Muscle of back (tissue), 10 donors: Measurements from ENCODE around the gene TCF25. TPM values are rescaled to one million over a fixed set of nuclear protein-coding genes. Genes with fewer than 3 reads are reported as not detected.

ENCODE experiments used
- polyA plus RNA-seq, 10 donors: library from polyadenylated mRNA; unstranded; fragments of 120-200 nt; gene quantifications; one replicate each; pipeline ENCODE4 v1.2.1, GENCODE V29; 2013; ENCODE audit not compliant: insufficient read length in 10 of 10

TCF25 gene
- polyA plus RNA-seq, 10 donors = 83.4 to 121 (median 99.3) TPM

Other genes starting within 250 kb of the TCF25 start
- gene CHMP1A, start 215.9 kb upstream of the TCF25 start, polyA plus RNA-seq = 10 to 100 TPM; 37.2 to 52.6 (median 46.5) TPM
- gene SPATA33, start 215.8 kb upstream of the TCF25 start, polyA plus RNA-seq = 1 to 10 TPM; 3.0 to 6.1 (median 4.2) TPM
- gene CDK10, start 186.9 kb upstream of the TCF25 start, polyA plus RNA-seq = 10 to 100 TPM; 33.8 to 67.4 (median 45.5) TPM
- 1 to 10 TPM in 9 of 10 donors, under 1 TPM in 1; 1.00 to 3.5 (median 2.1) TPM for gene SPATA2L, start 171.9 kb upstream of the TCF25 start, polyA plus RNA-seq
- gene VPS9D1, start 152.7 kb upstream of the TCF25 start, polyA plus RNA-seq = 10 to 100 TPM in 4 of 10 donors, 1 to 10 TPM in 6; 7.4 to 12.4 (median 9.9) TPM
- 10 to 100 TPM; 16.6 to 25.5 (median 21.9) TPM for gene ZNF276, start 152.1 kb upstream of the TCF25 start, polyA plus RNA-seq
- 10 to 100 TPM; 11.3 to 21.8 (median 14.8) TPM for gene FANCA, start 56.9 kb upstream of the TCF25 start, polyA plus RNA-seq
- gene SPIRE2, start 45.1 kb upstream of the TCF25 start, polyA plus RNA-seq = 1 to 10 TPM; 1.6 to 4.9 (median 2.7) TPM
- gene MC1R, start 45.3 kb downstream of the TCF25 start, polyA plus RNA-seq = 1 to 10 TPM in 9 of 10 donors, under 1 TPM in 1; 0.90 to 3.0 (median 1.8) TPM
- 10 to 100 TPM in 3 of 10 donors, 1 to 10 TPM in 7; 4.5 to 14.5 (median 8.7) TPM for gene TUBB3, start 49.8 kb downstream of the TCF25 start, polyA plus RNA-seq
- 10 to 100 TPM; 24.1 to 40.4 (median 32.2) TPM for gene DEF8, start 75.2 kb downstream of the TCF25 start, polyA plus RNA-seq
- gene DBNDD1, start 145.9 kb downstream of the TCF25 start, polyA plus RNA-seq = 10 to 100 TPM in 2 of 10 donors, 1 to 10 TPM in 8; 6.9 to 12.3 (median 8.4) TPM
- gene PRDM7, start 203.7 kb downstream of the TCF25 start, polyA plus RNA-seq = under 1 TPM in 2 of 10 donors, not detected in 8; 0.11 to 0.14 TPM